Measurements from ENCODE around the gene ZNF662. TPM values are rescaled to one million over a fixed set of nuclear protein-coding genes. Genes with fewer than 3 reads are reported as not detected.

ZNF662 gene
- total RNA-seq, 6 experiments from 2014 or later = 1.4 to 10.9 (median 3.3) TPM

- intact Hi-C loops (cut with DNase I) = no loop called here
- Histone ChIP-seq H3K9me3 (no peaks in the 10 kb centered on the region), H3K4me1 (peaks cover 0 to 32% (median 0%) of the 10 kb centered on the region in 4 donors), H3K27me3 (no peaks in the 10 kb centered on the region), H3K36me3 (no peaks in the 10 kb centered on the region), H3K27ac (peak overlapping the region; percentile 47 to 73 (median 50)), H3K4me3 (no peak overlapping the region)
- ATAC-seq (peak; percentile 30 to 53 (median 42)), DNase-seq (no peak)
- TF ChIP-seq POLR2A (IDR thresholded peaks at IDR 0.05) = no peak
- TF ChIP-seq, protein P1, sequence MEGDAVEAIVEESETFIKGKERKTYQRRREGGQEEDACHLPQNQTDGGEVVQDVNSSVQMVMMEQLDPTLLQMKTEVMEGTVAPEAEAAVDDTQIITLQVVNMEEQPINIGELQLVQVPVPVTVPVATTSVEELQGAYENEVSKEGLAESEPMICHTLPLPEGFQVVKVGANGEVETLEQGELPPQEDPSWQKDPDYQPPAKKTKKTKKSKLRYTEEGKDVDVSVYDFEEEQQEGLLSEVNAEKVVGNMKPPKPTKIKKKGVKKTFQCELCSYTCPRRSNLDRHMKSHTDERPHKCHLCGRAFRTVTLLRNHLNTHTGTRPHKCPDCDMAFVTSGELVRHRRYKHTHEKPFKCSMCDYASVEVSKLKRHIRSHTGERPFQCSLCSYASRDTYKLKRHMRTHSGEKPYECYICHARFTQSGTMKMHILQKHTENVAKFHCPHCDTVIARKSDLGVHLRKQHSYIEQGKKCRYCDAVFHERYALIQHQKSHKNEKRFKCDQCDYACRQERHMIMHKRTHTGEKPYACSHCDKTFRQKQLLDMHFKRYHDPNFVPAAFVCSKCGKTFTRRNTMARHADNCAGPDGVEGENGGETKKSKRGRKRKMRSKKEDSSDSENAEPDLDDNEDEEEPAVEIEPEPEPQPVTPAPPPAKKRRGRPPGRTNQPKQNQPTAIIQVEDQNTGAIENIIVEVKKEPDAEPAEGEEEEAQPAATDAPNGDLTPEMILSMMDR (IDR thresholded peaks at IDR 0.05) = no peak
- 42% methylated on average over 7 of the region's 7 CpGs for WGBS (ENCODE audit: insufficient coverage, low coverage, low lambda C conversion rate, missing lambda C conversion rate)
Observed at GRCh38 chr3:42867138-42867537, 38.8 kb upstream of the ZNF662 start.

DNA sequence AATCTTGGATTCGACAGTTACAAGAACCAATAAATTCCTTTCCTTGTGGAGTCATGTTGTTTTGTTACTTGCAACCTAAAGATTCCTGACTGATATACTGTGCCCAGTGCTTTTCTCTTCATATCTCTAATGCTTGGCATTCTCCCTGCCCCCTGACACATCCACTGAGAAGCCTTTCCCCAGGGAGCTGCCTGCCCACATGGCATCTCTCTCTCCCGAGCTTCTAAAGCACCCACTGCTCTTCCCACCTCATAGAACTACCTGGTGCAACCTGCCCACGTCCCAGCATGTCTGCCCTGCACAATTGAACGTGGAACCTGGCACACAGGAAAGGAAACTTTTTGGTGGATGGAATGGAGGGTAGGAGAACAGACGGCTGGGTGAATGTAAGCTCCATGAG lies 37.1 kb upstream of the ZNF662 start:
- Histone ChIP-seq H3K27me3 (no peaks in the 10 kb centered on the region), H3K4me1 (peaks cover 0 to 35% (median 0%) of the 10 kb centered on the region in 4 donors), H3K27ac (no peak overlapping the region), H3K4me3 (no peak overlapping the region), H3K36me3 (no peaks in the 10 kb centered on the region), H3K9me3 (no peaks in the 10 kb centered on the region)
- ATAC-seq = no peak
- intact Hi-C loops (cut with DNase I) = no loop called here
- DNase-seq = no peak
- no peak for TF ChIP-seq POLR2A (IDR thresholded peaks at IDR 0.05)
- TF ChIP-seq, protein P1 (IDR thresholded peaks at IDR 0.05) = no peak
- WGBS (ENCODE audit: insufficient coverage, low coverage, low lambda C conversion rate, missing lambda C conversion rate) = 66% methylated on average over 5 of the region's 5 CpGs

DNA sequence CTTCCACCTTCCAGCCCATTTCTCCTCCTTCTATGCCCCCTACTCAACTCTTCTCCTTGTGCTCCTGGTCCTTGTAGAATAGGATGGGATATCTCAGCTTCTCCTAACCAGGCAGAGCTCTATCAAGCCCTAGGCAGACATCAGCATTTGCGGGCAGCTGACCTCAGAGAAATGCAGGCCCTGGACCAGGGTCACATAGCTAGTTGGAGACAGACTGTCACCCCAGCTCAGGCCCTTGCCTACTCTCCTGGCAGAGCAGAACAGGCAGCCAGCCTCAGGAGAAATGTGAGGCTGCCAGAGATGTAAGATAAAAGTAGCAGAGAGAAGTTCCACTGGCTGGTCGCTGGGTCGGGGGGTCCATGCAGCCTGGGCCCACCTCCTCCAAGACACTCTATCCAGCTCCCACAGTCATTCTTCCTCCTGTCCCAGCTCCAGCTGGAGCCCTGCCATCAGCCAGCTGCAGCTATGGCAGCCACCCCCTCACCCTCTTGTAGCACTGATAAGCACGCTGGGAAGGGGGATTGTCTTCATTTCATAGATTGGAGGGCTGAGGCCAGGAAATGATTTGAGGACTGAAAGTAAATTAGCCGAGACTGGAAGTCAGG lies 34.2 kb upstream of the ZNF662 start:
- TF ChIP-seq POLR2A (IDR thresholded peaks at IDR 0.05) = peak; percentile 21
- TF ChIP-seq, protein P1 (IDR thresholded peaks at IDR 0.05) = no peak
- ATAC-seq = peak in 1 of 4 donors; percentile 31
- DNase-seq = peak in 2 of 3 donors; percentile 73 to 82
- H3K27me3 ChIP-seq = no peaks in the 10 kb centered on the region
- peak overlapping the region; percentile 37 to 80 (median 77) for H3K4me3 ChIP-seq
- H3K9me3 ChIP-seq = no peaks in the 10 kb centered on the region
- WGBS (ENCODE audit: insufficient coverage, low coverage, low lambda C conversion rate, missing lambda C conversion rate) = 8% methylated on average over 3 of the region's 5 CpGs
- intact Hi-C loops (cut with DNase I) = no loop called here
- no peaks in the 10 kb centered on the region for H3K36me3 ChIP-seq
- peak overlapping the region; percentile 91 to 98 (median 93) for H3K27ac ChIP-seq
- H3K4me1 ChIP-seq = peaks cover 0 to 34% (median 3%) of the 10 kb centered on the region in 4 donors

DNA sequence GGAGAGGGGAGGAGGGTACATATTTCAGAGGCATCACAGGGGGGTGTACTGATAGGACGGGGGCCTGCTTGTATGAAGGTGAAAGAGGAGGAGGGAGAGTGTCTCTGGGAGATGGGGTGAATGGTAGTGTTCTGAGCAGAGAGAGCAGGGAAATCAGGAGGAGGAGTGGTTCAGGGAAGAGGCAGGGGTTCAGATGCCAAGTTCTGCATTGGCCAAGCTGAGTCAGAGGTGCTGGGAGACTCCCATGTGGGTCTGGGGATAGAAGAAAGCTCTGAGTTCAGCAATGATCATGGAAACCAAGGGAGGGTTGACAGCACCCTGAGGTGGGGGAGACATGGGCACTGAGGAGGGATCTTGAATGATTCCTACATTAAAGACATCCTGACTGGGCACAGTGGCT lies 33.2 kb upstream of the ZNF662 start:
- H3K4me1 ChIP-seq = peaks cover 0 to 34% (median 8%) of the 10 kb centered on the region in 4 donors
- H3K27me3 ChIP-seq = no peaks in the 10 kb centered on the region
- intact Hi-C loops (cut with DNase I) = no loop called here
- peak overlapping the region; percentile 37 to 80 (median 77) for H3K4me3 ChIP-seq
- WGBS (ENCODE audit: insufficient coverage, low coverage, low lambda C conversion rate, missing lambda C conversion rate) = 38% methylated on average over 1 of the region's 1 CpG
- peak; percentile 19 to 35 (median 24) for ATAC-seq
- peak in 1 of 3 donors; percentile 43 for DNase-seq
- TF ChIP-seq, protein P1 (IDR thresholded peaks at IDR 0.05) = no peak
- peak; percentile 69 for TF ChIP-seq POLR2A (IDR thresholded peaks at IDR 0.05)
- no peaks in the 10 kb centered on the region for H3K9me3 ChIP-seq
- H3K27ac ChIP-seq = peak overlapping the region; percentile 91 to 98 (median 93)
- no peaks in the 10 kb centered on the region for H3K36me3 ChIP-seq

Measured in right lobe of liver (tissue), 6 donors.